Activated gamma-delta T cell treated with Interleukin-2 at 50 U/mL for 16 hours (primary cell): ENCODE results near the gene CCM2.

ENCODE experiments used
- DNase-seq: peaks from one replicate; pipeline ENCODE4 v3.0.0-alpha.2; 2020

CCM2 gene

GRCh38 chr7:45085619-45086200, 85.7 kb downstream of the CCM2 start:
- no peak for DNase-seq

- DNase-seq: no peak
Observed at GRCh38 chr7:45086331-45087065, 86.5 kb downstream of the CCM2 start.

- no peak for DNase-seq
Observed at GRCh38 chr7:45087301-45088145, 87.5 kb downstream of the CCM2 start.

- no peak for DNase-seq
Observed at GRCh38 chr7:45088146-45088701, 88.2 kb downstream of the CCM2 start.

- DNase-seq: no peak
Observed at GRCh38 chr7:45088821-45089340, 88.9 kb downstream of the CCM2 start, which contains the start of gene NACAD. NACAD (minus strand) TSS chr7:45088969; CDS start chr7:45088894, 75 bp downstream.

GRCh38 chr7:45089341-45089891, 89.4 kb downstream of the CCM2 start:
- DNase-seq: peak; percentile 51

- peak; percentile 2 for DNase-seq
Observed at GRCh38 chr7:45092100-45092930, 92.3 kb downstream of the CCM2 start.

GRCh38 chr7:45092931-45093235, 92.9 kb downstream of the CCM2 start:
- no peak for DNase-seq

GRCh38 chr7:45098983-45099839, 99.2 kb downstream of the CCM2 start:
- DNase-seq: no peak

- DNase-seq: no peak
Observed at GRCh38 chr7:45099891-45100760, 100.1 kb downstream of the CCM2 start.

- no peak for DNase-seq
Observed at GRCh38 chr7:45100761-45101480, 100.9 kb downstream of the CCM2 start.

- DNase-seq: no peak
Observed at GRCh38 chr7:45101748-45102147, 101.7 kb downstream of the CCM2 start.

- no peak for DNase-seq
Observed at GRCh38 chr7:45102785-45103712, 103.0 kb downstream of the CCM2 start.

- DNase-seq: no peak
Observed at GRCh38 chr7:45103958-45104843, 104.2 kb downstream of the CCM2 start.

GRCh38 chr7:45104844-45105587, 105.0 kb downstream of the CCM2 start:
- DNase-seq: no peak

GRCh38 chr7:45105588-45106188, 105.7 kb downstream of the CCM2 start:
- DNase-seq: no peak
